ENCODE results near the gene APELA. TPM values are rescaled to one million over a fixed set of nuclear protein-coding genes. Genes with fewer than 3 reads are reported as not detected.
A peak's percentile ranks its signal among the peaks of the same experiment; 100 is the strongest.
"Not testable (repeated sequence)": the region's sequence is repeated elsewhere in the genome, so short reads cannot be mapped to it uniquely, and the experiment has no call there.

The APELA gene
- polyA plus RNA-seq, 3 donors, result not detected

- H3K4me2 ChIP-seq (replicated peaks; ENCODE audit: extremely low read depth, low read length, poor library complexity, severe bottlenecking), result no peak overlapping the region
- H2AFZ ChIP-seq (ENCODE audit: insufficient read depth, low read depth, low read length, poor library complexity, severe bottlenecking), result no peak overlapping the region
- H3K36me3 ChIP-seq (replicated peaks in 1 of 2; ENCODE audit: control insufficient read depth in 1 of 2, insufficient read depth in 2 of 2, low read length in 2 of 2), result no peaks in the 10 kb centered on the region
- H3K27ac ChIP-seq (ENCODE audit: low read depth in 1 of 2, low read length in 2 of 2), result no peak overlapping the region
- H3K4me3 ChIP-seq (replicated peaks in 1 of 3; ENCODE audit: low read depth in 2 of 3, low read length in 3 of 3), result no peak overlapping the region
- Mint-ChIP-seq H3K4me3 (no peak overlapping the region), H3K4me1 (no peaks in the 10 kb centered on the region), H3K9me3 (peaks cover 0 to 11% (median 3%) of the 10 kb centered on the region in 7 donors), H3K36me3 (no peaks in the 10 kb centered on the region), H3K27ac (no peak overlapping the region), H3K27me3 (ENCODE audit: low read depth in 3 of 3) (peaks cover 2 to 3% (median 2%) of the 10 kb centered on the region in 3 donors)
- DNase-seq, result no peak
- H3K27me3 ChIP-seq (ENCODE audit: control insufficient read depth in 2 of 2, insufficient read depth in 2 of 2, low read length in 2 of 2), result no peaks in the 10 kb centered on the region
- no peaks in the 10 kb centered on the region for H4K20me1 ChIP-seq (ENCODE audit: insufficient read depth, low read length)
- 92% methylated on average over 10 of the region's 11 CpGs for WGBS (ENCODE audit: insufficient coverage)
- H3K9me3 ChIP-seq (replicated peaks in 1 of 2; ENCODE audit: control insufficient read depth in 1 of 2, insufficient read depth in 1 of 2, low read length in 2 of 2), result no peaks in the 10 kb centered on the region
- intact Hi-C loops (cut with micrococcal nuclease), result no loop called here
- H3K4me1 ChIP-seq (ENCODE audit: control insufficient read depth in 1 of 2, insufficient read depth in 2 of 2, low read length in 2 of 2), result no peaks in the 10 kb centered on the region
- no peaks in the 10 kb centered on the region for H3K79me2 ChIP-seq (ENCODE audit: insufficient read depth, low read length)
- TF ChIP-seq, protein P1, sequence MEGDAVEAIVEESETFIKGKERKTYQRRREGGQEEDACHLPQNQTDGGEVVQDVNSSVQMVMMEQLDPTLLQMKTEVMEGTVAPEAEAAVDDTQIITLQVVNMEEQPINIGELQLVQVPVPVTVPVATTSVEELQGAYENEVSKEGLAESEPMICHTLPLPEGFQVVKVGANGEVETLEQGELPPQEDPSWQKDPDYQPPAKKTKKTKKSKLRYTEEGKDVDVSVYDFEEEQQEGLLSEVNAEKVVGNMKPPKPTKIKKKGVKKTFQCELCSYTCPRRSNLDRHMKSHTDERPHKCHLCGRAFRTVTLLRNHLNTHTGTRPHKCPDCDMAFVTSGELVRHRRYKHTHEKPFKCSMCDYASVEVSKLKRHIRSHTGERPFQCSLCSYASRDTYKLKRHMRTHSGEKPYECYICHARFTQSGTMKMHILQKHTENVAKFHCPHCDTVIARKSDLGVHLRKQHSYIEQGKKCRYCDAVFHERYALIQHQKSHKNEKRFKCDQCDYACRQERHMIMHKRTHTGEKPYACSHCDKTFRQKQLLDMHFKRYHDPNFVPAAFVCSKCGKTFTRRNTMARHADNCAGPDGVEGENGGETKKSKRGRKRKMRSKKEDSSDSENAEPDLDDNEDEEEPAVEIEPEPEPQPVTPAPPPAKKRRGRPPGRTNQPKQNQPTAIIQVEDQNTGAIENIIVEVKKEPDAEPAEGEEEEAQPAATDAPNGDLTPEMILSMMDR (IDR thresholded peaks at IDR 0.05), result no peak
- H3K9ac ChIP-seq (ENCODE audit: insufficient read depth, low read length, poor library complexity, severe bottlenecking), result no peak overlapping the region
Measured at GRCh38 chr4:164933244-164933643, 56.3 kb downstream of the APELA start.

DNA sequence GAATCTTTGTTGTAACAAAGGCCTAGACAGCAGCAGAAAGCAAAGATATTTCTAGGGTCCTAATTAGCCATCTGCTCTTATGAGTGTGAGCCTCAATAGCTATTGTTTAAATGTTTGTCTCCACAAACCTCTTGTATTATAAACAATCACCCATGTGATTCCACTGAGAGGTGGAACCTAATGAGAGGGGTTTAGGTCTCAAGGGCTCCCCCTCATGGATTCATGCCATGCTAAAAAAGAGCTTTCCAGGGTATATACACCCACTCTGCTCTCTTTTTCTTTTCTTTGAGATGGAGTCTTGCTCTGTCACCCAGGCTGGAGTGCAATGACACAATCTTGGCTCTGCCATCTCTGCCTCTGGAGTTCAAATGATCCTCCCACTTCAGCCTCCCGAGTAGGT, 58.4 kb downstream of the APELA start:
- intact Hi-C loops (cut with micrococcal nuclease), result no loop called here
- Histone ChIP-seq H2AFZ (ENCODE audit: insufficient read depth, low read depth, low read length, poor library complexity, severe bottlenecking) (no peak overlapping the region), H3K9me3 (replicated peaks in 1 of 2; ENCODE audit: control insufficient read depth in 1 of 2, insufficient read depth in 1 of 2, low read length in 2 of 2) (no peaks in the 10 kb centered on the region), H3K79me2 (ENCODE audit: insufficient read depth, low read length) (no peaks in the 10 kb centered on the region), H3K27ac (ENCODE audit: low read depth in 1 of 2, low read length in 2 of 2) (no peak overlapping the region), H3K27me3 (ENCODE audit: control insufficient read depth in 2 of 2, insufficient read depth in 2 of 2, low read length in 2 of 2) (no peaks in the 10 kb centered on the region), H3K36me3 (replicated peaks in 1 of 2; ENCODE audit: control insufficient read depth in 1 of 2, insufficient read depth in 2 of 2, low read length in 2 of 2) (no peaks in the 10 kb centered on the region), H3K4me2 (replicated peaks; ENCODE audit: extremely low read depth, low read length, poor library complexity, severe bottlenecking) (no peak overlapping the region), H3K4me3 (replicated peaks in 1 of 3; ENCODE audit: low read depth in 2 of 3, low read length in 3 of 3) (no peak overlapping the region), H4K20me1 (ENCODE audit: insufficient read depth, low read length) (no peaks in the 10 kb centered on the region), H3K9ac (ENCODE audit: insufficient read depth, low read length, poor library complexity, severe bottlenecking) (no peak overlapping the region), H3K4me1 (ENCODE audit: control insufficient read depth in 1 of 2, insufficient read depth in 2 of 2, low read length in 2 of 2) (no peaks in the 10 kb centered on the region)
- no peaks in the 10 kb centered on the region for H3K36me3 Mint-ChIP-seq
- DNase-seq, result no peak
- H3K27ac Mint-ChIP-seq, result no peak overlapping the region
- TF ChIP-seq, protein P1 (IDR thresholded peaks at IDR 0.05), result no peak
- H3K4me1 Mint-ChIP-seq, result no peaks in the 10 kb centered on the region
- H3K27me3 Mint-ChIP-seq (ENCODE audit: low read depth in 3 of 3), result peaks cover 2 to 4% (median 2%) of the 10 kb centered on the region in 3 donors
- peaks cover 0 to 6% (median 2%) of the 10 kb centered on the region in 7 donors for H3K9me3 Mint-ChIP-seq
- H3K4me3 Mint-ChIP-seq, result no peak overlapping the region
- no CpG with 5 or more reads among the region's 1 CpG for WGBS (ENCODE audit: insufficient coverage)

DNA sequence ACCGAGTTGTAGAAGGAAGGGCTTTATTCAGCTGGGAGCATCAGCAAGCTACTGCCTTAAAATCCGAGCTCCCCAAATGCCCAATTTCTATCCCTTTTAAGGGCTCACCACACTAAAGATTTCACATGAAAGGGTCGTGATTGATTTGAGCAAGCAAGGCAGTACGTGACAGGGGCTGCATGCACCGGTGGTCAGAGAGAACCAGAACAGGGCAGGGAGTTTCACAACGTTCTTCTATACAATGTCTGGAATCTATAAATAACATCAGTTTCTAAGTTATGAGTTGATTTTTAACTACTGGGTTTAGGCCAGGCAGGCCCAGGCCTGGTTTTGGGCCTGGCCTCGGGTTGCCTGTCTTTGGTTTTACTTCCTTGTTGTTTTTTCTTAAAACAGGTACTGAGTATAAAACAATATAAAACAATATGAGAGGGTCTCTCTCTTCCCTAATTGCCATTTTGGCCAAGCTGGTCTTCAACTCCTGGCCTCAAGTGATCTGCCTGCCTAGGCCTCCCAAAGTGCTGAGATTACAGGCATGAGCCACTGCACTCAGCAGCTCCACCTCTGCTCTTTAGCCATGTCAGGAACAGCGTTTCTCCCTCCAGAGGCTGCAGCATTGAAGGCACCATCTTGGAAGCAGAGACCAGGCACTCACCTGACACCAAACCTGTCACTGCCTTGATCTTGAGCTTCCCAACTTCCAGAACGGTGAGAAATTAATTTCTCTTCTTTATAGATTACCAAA, 59.1 kb downstream of the APELA start:
- H3K36me3 Mint-ChIP-seq; H3K79me2 ChIP-seq (ENCODE audit: insufficient read depth, low read length); H3K9me3 ChIP-seq (replicated peaks in 1 of 2; ENCODE audit: control insufficient read depth in 1 of 2, insufficient read depth in 1 of 2, low read length in 2 of 2); H3K27ac ChIP-seq (ENCODE audit: low read depth in 1 of 2, low read length in 2 of 2); H3K4me3 Mint-ChIP-seq; H3K4me1 ChIP-seq (ENCODE audit: control insufficient read depth in 1 of 2, insufficient read depth in 2 of 2, low read length in 2 of 2); H3K36me3 ChIP-seq (replicated peaks in 1 of 2; ENCODE audit: control insufficient read depth in 1 of 2, insufficient read depth in 2 of 2, low read length in 2 of 2); H3K27me3 ChIP-seq (ENCODE audit: control insufficient read depth in 2 of 2, insufficient read depth in 2 of 2, low read length in 2 of 2); H3K4me1 Mint-ChIP-seq; H3K4me3 ChIP-seq (replicated peaks in 1 of 3; ENCODE audit: low read depth in 2 of 3, low read length in 3 of 3); intact Hi-C loops (cut with micrococcal nuclease); H3K9ac ChIP-seq (ENCODE audit: insufficient read depth, low read length, poor library complexity, severe bottlenecking); H4K20me1 ChIP-seq (ENCODE audit: insufficient read depth, low read length); DNase-seq; H2AFZ ChIP-seq (ENCODE audit: insufficient read depth, low read depth, low read length, poor library complexity, severe bottlenecking); H3K4me2 ChIP-seq (replicated peaks; ENCODE audit: extremely low read depth, low read length, poor library complexity, severe bottlenecking); H3K9me3 Mint-ChIP-seq; H3K27me3 Mint-ChIP-seq (ENCODE audit: low read depth in 3 of 3): not testable (repeated sequence)
- WGBS (ENCODE audit: insufficient coverage), result 94% methylated on average over 2 of the region's 9 CpGs
- peak overlapping the region in 1 of 7 donors; percentile 33 for H3K27ac Mint-ChIP-seq

Measured in CD14-positive monocyte (primary cell).